ENCODE measurements around the gene ALG11.

- no peak for TF ChIP-seq POLR2A (IDR thresholded peaks at IDR 0.05)
- TF ChIP-seq CTCF (IDR thresholded peaks at IDR 0.05), result no peak
Observed at GRCh38 chr13:52004511-52005170, 7.6 kb upstream of the ALG11 start.

Measured in heart left ventricle (tissue), 13 donors.